NK-92 treated with Interleukin-12 subunit alpha and Interleukin-12 subunit beta, amount 100 ng/mL, for 24 hours (cell line): Measurements from ENCODE around the gene STARD7.
"Not testable (repeated sequence)": the region's sequence is repeated elsewhere in the genome, so short reads cannot be mapped to it uniquely, and the experiment has no call there.

Experiments
- DNase-seq: peaks from one replicate; lab custom pipeline; 2025; lab: John Stamatoyannopoulos, UW

The STARD7 gene

DNA sequence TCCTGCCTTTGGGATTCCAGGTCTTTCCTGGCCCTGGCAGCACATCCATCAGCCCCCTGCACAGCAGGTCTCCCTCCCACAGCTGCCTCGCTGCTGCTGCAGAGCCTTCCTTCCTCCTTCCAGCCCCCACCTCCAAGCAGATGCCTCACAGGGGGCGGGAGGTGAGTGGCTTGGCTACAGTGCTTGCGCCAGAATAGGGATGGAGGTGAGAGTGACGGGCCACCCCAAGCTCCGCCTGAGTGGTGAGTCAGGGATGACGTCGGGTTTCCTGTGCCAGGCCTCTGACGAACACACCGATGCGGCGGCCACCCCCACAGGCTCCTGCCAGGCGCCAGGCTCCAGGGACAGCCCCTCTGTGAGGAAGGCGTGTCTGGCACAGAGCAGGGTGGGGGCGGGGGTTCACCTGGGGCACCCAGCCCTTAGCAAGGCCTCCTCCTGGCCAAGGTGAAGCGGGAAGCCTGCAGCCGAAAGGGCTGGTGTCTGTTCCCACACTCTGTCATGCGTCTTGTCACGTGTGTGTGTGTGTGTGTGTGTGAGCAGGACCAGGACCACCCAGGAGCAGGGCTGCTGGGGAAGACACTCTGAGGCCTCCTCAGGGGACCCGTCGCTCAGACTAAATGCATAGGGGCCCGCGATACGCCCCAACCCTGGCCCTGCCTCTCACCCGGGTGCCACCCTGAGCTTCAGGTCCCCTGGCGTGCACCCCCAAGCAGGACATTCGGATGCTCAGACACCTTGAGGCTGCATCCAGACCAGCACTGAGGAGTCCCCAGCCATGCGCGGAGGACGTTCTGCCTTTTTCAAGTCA lies 60.0 kb downstream of the STARD7 start:
- DNase-seq = peak; percentile 91

DNA sequence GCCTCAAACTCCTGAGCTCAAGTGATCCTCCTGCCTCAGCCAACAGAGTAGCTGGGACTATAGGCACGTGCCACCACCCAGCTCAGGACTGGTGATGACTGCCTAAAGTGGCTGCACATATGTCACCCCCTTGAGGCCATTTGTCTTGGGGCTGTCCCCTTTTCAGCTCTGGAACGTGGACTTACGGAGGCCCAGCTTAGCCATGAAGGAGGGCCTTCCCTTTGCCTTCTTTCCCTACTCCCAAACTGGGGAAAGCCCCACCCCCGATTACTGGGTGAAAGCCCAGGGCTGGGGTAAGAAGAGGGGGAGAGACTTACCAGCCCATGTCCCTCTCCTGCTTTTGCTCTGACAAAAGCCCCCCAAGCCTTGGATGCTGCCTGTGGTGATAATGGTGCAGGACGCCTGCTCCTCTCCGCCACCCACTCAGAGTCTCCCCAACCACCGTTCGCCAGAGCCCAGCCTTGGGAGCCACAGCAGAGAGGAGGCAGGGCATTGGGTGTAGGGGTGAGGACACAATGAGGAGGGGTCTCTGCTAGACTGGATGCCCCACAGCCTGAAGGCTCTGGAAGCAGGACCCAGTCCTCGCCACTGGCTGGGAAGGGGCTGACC lies 60.9 kb downstream of the STARD7 start:
- no peak for DNase-seq

DNA sequence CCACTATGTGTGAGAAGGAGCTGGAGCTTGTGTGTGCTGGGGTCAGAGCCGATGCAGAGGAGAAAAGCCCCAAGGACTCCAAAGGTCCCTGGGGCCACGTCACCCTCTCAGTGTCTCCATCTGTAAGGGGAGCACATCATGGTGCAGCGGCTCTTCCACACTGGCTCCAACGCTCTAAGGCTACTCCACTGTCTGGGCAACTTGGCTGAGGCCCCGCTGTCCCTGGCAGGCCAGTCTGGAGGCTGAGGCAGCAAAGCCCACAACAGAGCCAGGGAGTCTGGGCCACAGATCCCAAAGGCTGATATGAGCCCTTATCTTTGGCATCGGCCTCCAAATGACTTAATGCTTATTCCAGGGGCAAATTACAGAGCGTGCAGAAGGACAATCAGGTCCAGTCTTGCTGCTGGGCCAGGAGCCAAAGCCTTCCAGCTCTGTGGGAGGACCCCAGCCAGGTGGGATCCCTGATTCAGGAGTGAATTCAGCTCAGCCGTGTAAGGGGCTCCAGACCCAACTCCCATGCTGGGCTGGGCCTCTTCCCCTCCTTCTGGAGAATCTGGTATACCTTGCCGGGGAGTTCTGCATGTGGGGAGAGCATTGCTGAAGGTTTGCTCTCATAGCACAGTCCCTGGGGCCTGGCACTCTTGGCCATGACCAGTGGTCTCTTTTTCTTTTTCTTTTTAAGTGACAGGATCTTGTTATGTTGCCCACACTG lies 61.6 kb downstream of the STARD7 start:
- DNase-seq = no peak

DNA sequence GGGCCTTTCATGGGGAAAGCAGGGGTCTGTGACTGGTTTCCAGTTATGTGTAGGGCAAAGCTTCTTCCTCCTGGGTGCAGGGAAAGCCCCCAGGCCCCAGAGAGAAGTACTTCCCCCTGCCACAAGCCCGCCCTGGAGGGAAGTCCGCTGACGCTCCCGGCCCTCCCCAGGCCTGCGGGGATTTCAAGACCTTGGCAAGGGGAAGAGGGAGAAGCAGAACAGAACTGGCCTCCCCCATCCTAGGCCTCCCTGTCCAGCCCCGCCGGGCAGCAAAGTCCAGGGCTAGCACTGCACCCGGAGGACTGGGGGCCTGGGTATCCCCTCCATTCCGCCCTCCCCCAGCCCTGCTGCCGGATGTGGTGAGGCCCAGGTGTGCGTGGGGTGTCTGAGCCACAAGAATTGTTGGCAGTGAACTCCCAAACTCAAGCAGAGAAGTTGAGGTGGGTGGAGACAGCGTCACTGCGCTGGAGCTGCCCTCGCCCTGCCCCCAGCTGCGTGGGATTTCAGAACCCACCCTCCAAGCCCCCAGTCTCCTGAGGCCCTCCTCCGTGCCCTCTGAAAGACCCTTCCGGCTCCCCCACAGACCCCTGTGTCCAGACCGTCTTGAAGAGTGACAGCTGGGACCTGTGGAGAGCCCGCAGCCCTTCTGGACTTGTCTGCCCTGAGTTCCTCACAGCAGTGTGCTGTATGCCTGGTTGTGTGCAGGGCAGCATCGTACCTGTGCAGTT lies 62.3 kb downstream of the STARD7 start:
- no peak for DNase-seq

DNA sequence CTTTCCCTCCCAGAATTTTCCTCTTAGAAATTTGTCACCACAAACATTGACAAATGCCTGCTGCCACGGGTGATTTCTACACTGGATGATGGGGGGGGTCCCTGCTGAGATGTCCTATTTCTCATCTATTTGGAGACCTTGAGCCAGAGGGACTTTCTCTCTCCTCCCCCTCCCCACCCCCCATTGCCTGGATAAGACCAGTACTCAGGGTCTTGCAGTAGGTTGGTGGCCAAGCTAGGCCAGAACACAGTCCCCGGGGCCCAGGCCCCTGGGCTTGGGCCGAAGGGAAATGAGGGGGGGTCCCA lies 62.8 kb downstream of the STARD7 start:
- DNase-seq = no peak

DNA sequence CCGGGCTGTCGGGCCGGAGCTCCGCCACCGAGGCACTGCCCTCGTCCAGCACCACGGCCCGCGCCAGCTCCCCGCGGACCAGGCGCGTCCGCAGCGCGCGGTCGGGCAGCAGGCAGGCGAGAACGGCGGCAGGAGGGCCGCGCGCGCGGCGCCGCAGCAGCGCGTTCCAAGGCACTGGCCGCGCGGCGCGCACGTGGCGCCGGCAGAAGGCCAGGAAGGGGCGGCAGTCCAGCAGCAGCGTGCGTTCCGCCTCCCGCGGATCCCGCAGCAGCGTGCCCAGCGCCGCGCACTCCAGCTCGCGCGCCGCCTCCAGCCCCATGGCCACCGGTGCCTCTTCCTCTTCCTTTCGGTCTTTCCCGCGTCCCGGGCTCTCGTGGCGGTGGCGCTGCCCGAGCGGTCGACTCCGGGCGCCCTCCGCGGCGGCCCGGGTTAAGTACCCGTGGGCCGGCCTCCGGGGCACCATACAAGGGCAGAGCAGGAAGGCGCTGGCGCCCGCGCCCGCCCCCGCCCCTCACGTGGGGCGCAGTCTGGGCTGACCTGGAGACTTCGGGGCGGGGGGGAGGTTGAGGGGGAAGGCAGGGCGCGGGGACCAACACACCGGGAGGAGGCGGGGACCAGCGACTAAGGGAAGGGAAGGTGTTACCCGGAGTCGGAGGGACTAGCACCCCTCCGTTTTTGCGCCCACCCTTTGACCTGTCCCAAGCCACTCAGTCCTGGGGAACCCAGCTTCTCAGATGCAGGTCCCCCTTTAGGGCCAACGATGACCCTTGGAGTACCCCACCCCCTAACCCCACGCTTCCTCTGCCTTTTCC lies 63.4 kb downstream of the STARD7 start, which contains the start of gene DUSP2:
DUSP2 (minus strand) TSS at position 405 of the 812 bp plus-strand sequence; CDS start at position 319, 86 bp downstream.
- DNase-seq = peak; percentile 80

DNA sequence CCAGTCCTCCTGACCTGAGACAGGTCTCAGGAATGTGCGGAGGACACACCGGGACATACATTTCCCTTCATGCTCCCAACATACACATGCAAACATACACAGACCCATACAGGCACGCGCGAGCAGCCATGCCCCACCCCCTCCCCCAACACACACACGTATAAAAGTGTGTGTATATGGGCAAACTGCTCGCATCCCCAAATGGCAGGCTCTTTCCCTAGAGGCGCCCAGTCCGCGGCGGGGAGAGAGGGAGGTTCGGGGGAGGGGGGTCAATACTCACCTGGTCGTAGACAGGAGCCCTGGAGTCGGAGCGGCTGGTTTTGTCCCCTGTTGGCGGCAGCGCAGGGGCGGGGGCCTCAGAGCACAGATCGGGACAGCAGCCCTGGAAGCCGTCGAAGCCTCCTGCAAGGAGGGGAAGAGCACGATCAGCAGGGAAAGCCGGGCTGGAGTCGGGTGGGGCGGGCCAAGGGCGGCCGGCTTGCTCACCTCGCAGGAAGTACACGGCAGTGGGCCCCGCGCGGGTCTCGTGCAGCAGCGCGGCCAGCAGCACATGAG lies 64.1 kb downstream of the STARD7 start:
- peak; percentile 38 for DNase-seq

DNA sequence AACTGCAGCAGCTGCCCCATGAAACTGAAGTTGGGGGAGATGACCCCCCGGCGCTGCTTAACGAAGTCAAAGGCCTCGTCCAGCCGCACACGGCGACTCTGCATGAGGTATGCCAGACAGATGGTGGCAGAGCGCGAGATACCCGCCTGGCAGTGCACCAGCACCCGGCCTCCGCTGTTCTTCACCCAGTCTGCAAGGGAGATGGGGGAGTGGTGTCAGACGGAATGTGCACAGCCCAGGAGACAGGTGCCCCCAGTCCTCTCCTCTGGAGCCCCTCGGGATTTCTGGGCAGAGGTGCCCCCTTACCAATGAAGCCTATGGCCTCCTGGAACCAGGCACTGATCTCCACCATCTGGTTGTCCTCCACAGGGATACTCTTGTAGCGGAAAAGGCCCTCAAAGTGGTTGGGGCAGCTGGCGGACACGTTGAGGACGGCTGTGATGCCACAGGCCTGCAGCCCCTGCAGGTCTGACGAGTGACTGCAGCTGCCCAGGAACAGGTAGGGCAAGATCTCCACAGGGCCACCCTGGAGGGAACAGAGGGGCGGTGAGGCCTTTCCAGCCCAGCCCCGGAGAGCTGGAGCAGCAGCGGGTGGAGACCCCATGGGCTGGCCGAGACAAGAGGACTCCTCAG lies 64.7 kb downstream of the STARD7 start:
- no peak for DNase-seq

DNA sequence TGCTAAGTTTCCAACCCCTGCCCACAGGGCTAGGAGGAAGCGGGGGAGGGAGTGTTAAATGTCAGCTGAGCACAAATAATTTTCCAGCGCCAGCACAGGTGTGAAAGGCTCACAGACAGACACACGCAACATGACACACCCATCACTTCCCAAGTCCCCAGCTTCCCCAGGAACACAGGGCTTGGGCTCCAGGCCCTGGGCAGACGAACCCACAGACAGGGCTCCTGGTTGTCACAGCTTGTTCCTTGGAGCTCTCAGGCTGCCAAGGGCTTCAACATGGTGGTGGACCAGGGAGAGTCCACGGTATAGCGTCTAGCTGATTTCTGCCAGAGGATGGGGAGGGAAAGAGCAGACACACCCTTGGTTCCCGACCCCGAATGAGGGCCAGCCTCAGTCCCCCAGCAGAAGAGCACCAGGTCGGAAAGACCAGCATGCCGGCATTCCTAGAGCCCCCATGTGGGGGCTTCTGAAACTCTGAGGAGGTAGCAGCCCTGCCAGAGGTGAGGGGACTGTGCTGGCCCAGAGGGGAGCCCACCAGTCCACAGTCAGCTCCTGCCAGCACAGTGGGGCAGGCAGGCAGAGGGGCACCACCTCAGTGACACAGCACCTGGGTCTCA lies 65.3 kb downstream of the STARD7 start:
- DNase-seq = no peak

DNA sequence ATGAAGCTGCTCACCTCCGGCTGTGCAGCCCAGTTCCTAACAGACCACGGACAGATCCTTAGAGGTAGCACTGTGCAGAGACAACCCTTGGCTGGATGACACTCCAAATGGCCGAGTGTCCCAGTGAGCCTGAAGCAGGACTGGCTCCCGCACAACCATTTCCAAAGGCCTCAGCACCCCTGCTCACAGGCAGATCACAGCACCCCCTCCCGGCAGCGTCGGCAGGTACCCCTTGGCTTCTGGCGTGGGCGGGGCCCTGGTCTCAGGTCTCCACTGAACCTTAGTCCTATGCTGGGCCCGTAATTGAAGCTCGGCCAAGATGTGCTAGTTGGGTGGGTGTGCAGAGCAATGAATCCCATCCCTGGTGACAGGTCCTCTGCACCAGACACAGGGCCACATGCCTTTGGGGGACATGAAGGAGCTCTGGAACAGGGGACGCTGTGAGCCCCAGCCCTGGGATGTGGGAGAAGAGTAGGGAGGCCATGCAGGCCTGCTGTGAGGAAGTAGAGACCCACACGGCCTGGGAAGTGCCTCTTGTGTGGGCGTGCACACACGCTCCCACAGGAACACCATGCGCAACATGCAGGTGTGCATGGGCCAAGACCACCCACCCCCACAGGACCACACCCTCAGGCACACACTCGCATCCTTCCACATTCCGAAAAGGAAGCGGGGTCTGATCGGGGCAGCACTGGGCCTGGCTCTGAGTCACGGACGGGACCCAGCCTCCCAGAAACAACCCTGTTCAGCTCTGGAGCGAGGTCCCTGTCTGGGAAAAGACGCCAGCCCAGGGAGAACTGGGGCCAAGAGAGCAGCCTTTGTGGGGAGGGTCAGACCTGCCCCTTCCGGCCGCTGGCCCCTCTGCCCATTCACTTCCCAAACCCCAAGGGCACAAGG lies 66.2 kb downstream of the STARD7 start:
- no peak for DNase-seq

DNA sequence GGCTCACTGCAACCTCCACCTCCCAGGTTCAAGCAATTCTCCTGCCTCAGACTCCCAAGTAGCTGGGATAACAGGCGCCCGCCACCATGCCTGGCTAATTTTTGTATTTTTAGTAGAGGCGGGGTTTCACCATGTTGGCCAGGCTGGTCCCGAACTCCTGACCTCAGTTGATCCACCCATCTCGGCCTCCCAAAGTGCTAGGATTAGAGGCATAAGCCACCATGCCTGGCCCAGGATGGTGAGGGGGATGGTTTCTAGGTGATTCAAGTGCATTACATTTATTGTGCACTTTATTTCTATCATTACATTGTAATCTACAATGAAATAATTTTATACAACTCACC lies 67.0 kb downstream of the STARD7 start:
- DNase-seq = not testable (repeated sequence)

DNA sequence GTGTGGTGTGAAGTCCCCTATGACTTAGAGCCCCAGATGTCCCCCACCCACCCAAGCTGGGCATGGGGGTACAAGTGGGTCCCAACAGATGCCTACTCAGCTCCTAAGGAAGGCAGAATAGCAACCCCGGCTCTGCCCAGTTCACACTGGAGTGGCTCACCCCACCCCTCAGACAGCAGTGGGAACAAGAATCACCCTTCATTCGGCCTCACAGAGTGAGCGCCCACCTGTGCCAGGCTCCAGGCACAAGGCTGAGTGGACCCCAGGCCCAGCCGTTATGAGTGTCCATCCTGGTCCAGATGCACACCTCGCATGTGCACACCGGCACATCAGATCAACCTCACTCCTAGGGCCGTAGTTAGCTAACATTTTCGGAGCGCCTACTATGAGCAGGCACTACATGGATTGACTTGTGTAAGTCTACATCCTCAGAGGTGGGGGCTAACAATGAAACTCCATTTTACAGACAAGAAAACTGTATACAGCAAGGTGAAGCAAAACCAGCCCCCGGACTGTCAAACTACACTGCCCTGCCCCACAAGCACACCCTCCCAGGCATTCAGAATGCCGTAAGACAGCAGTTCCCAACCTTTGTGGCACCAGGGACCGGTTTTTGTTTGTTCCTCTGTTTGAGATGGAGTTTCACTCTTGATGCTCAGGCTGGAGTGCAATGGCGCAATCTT lies 67.5 kb downstream of the STARD7 start:
- DNase-seq = no peak

DNA sequence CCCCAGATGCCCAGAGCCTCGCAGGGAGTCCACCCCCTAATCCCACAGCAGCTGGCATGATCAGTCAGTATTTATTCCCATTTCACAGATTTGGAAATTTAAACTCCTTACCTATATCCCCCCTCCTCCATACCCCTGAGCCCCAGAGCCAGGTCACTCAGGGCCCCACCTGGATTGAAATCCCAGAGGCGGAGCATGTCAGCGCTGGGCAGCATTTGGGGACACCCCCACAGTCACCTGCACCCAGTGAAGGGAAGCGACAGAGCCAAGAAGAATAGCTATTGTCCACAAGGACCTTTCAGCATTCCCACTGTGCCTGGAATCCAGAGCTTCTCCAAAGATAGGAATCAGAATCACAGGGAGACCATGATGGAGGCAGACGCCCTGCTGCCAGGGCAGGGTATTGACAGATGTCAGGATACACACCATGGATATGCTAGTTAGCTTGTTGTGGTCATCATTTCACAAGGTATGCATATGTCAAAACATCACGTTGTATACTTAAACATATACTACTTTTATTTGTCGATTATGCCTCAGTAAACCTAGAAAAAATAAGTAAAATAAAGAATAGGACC lies 69.4 kb downstream of the STARD7 start:
- DNase-seq = no peak

DNA sequence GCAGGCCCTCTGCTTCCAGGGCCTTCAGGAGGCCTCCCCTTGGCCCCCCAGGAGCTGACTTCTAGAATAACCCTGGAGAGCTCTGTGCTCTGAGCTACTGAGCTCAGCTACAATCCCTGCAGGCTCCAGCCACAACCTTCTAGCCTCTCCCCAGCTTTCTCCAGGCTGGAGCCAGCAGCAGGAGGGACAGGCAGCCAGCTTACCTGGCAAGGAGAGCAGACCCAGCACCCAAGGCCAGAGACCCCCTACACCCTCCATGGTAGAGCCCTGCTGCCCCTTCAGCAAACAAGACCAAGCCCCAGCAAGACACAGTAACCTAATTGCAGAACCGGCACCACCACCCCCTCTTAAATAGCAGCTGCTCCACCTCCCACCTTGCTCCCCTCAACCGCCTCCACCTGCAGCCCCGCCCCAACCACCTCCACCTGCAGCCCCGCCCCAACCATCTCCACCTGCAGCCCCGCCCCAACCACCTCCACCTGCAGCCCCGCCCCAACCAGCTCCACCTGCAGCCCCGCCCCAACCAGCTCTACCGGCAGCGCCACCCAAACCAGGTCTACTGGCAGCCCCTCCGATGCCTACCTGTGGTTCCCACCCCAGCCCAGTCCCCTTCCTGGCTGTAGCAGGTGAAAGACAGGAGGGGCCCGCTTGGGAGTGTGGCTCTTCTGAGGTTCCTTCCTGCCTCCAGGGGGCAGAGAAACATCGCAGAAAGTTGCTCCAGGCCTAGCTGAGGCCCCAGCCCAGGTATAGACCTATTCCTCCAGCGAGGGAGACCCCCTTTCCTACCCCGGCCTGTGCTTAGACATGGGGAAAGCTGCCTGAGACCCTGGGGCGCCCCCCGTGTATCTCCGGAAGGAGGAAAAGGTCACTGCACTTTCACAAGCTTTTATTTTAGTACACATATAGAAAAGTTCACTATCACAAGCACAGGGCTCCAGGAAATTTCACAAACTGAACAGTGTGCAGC lies 70.2 kb downstream of the STARD7 start, which contains the start of gene ASTL:
ASTL (minus strand) TSS at position 324 of the 967 bp plus-strand sequence; CDS start at position 258, 66 bp downstream.
- peak; percentile 25 for DNase-seq

DNA sequence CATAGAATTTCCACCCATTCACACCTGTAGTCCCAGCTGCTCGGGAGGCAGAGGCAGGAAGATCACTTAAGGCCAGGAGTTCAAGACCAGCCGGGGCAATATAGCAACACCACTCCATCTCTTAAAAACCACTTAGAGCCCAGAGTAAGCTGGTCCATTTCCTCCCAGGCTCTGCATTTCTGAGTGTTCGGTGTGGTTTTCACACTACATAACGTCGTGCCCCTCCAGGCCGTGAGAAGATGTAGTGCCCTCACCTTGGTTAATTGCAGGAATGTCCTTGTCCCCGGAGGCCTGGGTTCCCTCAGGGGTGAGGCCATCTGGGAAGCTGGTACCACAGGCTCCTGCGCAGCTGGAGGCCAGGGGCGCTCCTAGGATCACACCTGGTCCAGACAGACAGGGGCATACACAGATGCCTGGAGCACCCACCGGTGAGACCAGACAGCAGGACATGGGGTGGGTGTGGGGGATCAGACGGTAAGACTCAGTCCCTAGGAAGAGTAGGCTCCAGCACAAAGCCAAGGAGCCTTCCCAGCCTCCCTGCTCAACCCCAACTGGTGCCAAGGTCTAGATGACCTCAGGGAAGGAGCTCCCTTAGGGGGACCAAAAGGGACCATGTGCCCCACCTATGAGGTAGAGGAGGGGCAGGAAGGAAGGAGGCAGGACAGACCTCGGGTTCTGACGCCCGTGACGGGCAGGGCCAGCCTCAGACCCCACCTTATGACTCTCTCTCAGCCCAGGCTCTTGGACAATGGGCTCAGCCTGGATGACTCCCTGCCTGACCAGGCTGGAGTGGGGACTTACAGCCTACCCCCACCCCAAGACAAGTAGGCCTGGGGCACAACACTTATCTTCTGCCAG lies 71.1 kb downstream of the STARD7 start:
- no peak for DNase-seq

DNA sequence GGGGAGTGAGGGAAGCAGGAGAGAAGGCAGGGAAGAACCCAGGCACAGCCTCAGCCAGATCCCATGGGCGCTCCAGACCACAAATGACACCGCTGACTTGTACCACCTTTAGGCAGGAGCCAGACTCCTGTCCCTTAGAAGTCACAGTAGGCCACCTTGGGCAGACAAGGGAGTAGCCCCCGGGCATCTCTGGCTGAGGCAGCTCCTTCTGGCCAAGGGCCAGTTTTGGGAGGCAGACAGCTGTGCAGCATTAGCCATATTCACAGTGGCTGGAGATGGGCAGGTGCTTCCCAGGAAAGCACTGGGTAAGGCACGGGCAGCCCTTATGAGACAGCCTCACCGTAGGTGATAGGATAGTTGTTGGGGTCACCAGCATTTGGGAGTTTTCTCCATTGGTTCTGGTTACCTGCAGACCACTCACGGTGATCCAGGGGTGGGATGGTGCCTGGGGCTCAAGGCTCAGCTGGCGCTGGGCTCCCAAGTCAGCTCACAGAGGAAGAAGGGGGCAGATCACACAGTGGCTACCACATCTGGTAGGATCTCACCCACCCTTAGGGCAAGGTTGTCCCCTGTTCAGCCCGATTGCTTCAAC lies 72.4 kb downstream of the STARD7 start:
- DNase-seq = no peak
